ENCODE data around the gene KRTAP10-1.

The KRTAP10-1 gene

GRCh38 chr21:44518686-44519085 is 21.3 kb downstream of the KRTAP10-1 start:
- DNase-seq (ENCODE audit: low spot score) = no peak
- in situ Hi-C loops (cut with MboI; ENCODE audit: low pct_unique_long_range_greater_than_20kb, low sequenced_read_pairs, unreplicated experiment) = loop anchor here (25.0 kb wide), 1 partner anchor 419 kb away; the partner anchor contains the start of gene SLX9
- no peak for TF ChIP-seq CTCF (IDR thresholded peaks at IDR 0.05; ENCODE audit: extremely low read depth, insufficient read depth, missing control alignments)

GRCh38 chr21:44517175-44517899 is 22.7 kb downstream of the KRTAP10-1 start:
- DNase-seq (ENCODE audit: low spot score) = no peak
- no peak for TF ChIP-seq CTCF (IDR thresholded peaks at IDR 0.05; ENCODE audit: extremely low read depth, insufficient read depth, missing control alignments)
- in situ Hi-C loops (cut with MboI; ENCODE audit: low pct_unique_long_range_greater_than_20kb, low sequenced_read_pairs, unreplicated experiment) = loop anchor here (25.0 kb wide), 1 partner anchor 420 kb away; the partner anchor contains the start of gene SLX9

- no peak for DNase-seq (ENCODE audit: low spot score)
- no peak for TF ChIP-seq CTCF (IDR thresholded peaks at IDR 0.05; ENCODE audit: extremely low read depth, insufficient read depth, missing control alignments)
- in situ Hi-C loops (cut with MboI; ENCODE audit: low pct_unique_long_range_greater_than_20kb, low sequenced_read_pairs, unreplicated experiment) = loop anchor here (25.0 kb wide), 1 partner anchor 420 kb away; the partner anchor contains the start of gene SLX9
These were observed 23.2 kb downstream of the KRTAP10-1 start for GRCh38 chr21:44516828-44517174.

- no peak for TF ChIP-seq CTCF (IDR thresholded peaks at IDR 0.05; ENCODE audit: extremely low read depth, insufficient read depth, missing control alignments)
- no peak for DNase-seq (ENCODE audit: low spot score)
- in situ Hi-C loops (cut with MboI; ENCODE audit: low pct_unique_long_range_greater_than_20kb, low sequenced_read_pairs, unreplicated experiment) = loop anchor here (25.0 kb wide), 1 partner anchor 421 kb away; the partner anchor contains the start of gene SLX9
These were observed 23.7 kb downstream of the KRTAP10-1 start for GRCh38 chr21:44516342-44516741.

GRCh38 chr21:44515359-44516165 is 24.4 kb downstream of the KRTAP10-1 start:
- in situ Hi-C loops (cut with MboI; ENCODE audit: low pct_unique_long_range_greater_than_20kb, low sequenced_read_pairs, unreplicated experiment) = loop anchor here (25.0 kb wide), 1 partner anchor 422 kb away; the partner anchor contains the start of gene SLX9
- DNase-seq (ENCODE audit: low spot score) = no peak
- no peak for TF ChIP-seq CTCF (IDR thresholded peaks at IDR 0.05; ENCODE audit: extremely low read depth, insufficient read depth, missing control alignments)

GRCh38 chr21:44514746-44515358 is 25.1 kb downstream of the KRTAP10-1 start:
- no peak for TF ChIP-seq CTCF (IDR thresholded peaks at IDR 0.05; ENCODE audit: extremely low read depth, insufficient read depth, missing control alignments)
- in situ Hi-C loops (cut with MboI; ENCODE audit: low pct_unique_long_range_greater_than_20kb, low sequenced_read_pairs, unreplicated experiment) = loop anchor here (25.0 kb wide), 1 partner anchor 422 kb away; the partner anchor contains the start of gene SLX9
- no peak for DNase-seq (ENCODE audit: low spot score)

All from GM13977 (cell line).